Mucosa of gallbladder (tissue), 1 donor: ENCODE measurements around the gene NR1H2. TPM values are rescaled to one million over a fixed set of nuclear protein-coding genes. Genes with fewer than 3 reads are reported as not detected.
"Not testable (repeated sequence)": the region's sequence is repeated elsewhere in the genome, so short reads cannot be mapped to it uniquely, and the experiment has no call there.

Experiments
- DNase-seq: peaks from one replicate; pipeline ENCODE4 v3.0.0-alpha.2; 2020; ENCODE audit warnings: low spot score
- total RNA-seq: library from RNA; stranded (reverse); gene quantifications from one replicate; pipeline ENCODE4 v1.2.1, GENCODE V29; 2021
- donor health status: DM: no; HTN: no; CAD: no.

The NR1H2 gene
- total RNA-seq, 1 donor from 2014 or later: 92.3 TPM

DNA sequence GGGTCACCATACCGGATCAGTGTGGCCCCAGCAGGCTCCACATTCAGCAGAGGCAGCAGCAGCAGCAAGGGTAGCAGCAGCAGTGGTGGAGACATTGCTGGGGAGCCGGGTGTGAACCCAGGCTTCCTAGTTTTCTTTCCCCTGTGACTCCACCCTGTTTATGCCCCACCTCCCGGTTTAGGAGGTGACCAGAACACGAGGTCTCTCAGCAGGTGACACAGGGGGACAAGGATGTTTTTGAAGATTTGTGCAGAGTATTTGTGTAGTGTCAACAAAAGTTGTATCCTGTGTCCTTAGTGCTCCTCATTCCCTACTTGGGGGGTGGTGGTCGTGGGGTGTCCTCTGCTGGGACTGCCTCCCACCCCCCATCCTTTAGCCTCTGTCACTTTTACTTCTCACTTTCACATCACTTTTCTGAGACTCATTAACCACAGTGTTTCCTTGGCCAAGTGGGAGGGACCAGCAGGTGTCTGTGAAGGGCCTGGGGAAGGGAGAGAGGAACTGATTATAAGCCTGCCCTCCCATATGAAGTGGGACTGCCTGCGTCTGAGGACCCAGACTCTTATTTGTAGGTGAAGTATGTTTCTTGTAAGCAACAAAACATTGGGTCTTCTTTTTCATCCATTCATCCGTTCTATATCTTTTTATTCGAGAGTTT is 31.5 kb upstream of the NR1H2 start:
- no peak for DNase-seq

DNA sequence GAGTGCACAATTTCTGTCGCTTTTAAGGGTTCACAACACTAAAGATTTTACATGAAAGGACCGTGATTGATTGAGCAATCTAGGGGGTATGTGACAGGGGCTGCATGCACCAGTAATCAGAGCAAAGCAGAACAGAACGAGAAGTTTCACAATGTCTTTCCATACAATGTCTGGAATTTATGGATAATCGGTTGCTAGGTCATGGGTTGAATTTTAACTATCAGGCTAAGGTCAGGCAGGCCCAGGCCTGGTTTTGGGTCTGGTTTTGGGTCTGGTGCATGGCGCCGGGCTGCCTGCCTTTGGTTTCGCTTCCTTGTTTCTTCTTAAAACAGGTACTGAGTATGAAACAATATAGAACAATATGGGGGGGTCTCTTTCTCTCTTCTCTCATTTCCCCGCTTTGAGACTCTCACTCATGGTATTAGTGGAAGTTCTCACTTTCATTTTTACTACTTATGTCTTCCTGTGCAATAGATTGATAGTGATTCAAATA is 29.1 kb upstream of the NR1H2 start:
- not testable (repeated sequence) for DNase-seq

GRCh38 chr19:50349277-50350057 is 26.8 kb upstream of the NR1H2 start:
- no peak for DNase-seq

DNA sequence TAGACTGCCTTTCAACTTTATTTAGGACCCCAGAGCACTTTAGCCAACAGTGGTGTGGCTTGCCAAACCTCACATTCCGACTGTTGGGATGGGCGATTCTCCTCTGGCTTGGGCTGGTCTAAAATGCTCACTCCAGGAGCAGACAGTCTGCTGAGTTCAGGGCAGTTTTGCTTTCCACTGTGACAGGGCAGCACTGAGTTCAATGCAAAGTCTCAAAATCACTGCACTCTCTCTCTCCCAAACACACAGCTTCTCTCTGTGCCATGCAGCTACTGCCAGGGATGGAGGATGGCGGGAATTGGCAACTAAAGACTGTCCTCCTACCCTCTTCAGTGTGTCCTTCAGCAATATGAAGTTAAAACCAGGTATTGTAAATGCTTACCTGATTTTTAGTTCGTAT is 24.0 kb upstream of the NR1H2 start:
- no peak for DNase-seq

DNA sequence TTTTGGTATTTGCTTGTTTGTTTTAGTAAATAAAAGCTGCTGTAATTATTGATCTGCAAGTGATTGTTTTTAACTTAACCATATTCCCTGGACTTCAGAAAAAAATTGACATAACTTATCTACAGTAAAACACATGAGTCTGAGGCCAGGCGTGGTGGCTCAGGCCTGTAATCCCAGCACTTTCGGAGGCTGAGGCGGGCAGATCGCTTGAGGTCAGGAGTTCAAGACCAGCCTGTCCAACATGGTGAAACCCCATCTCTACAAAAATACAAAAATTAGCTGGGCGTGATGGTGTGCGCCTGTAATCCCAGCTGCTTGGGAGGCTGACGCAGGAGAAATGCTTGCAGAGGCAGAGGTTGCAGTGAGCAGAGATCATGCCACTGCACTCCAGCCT is 22.8 kb upstream of the NR1H2 start:
- not testable (repeated sequence) for DNase-seq

- DNase-seq: no peak
These were observed 19.5 kb upstream of the NR1H2 start for GRCh38 chr19:50356691-50357177.

GRCh38 chr19:50357178-50358100 is 18.8 kb upstream of the NR1H2 start:
- DNase-seq: peak; percentile 85

- peak; percentile 69 for DNase-seq
These were observed 17.6 kb upstream of the NR1H2 start for GRCh38 chr19:50358483-50359327.

DNA sequence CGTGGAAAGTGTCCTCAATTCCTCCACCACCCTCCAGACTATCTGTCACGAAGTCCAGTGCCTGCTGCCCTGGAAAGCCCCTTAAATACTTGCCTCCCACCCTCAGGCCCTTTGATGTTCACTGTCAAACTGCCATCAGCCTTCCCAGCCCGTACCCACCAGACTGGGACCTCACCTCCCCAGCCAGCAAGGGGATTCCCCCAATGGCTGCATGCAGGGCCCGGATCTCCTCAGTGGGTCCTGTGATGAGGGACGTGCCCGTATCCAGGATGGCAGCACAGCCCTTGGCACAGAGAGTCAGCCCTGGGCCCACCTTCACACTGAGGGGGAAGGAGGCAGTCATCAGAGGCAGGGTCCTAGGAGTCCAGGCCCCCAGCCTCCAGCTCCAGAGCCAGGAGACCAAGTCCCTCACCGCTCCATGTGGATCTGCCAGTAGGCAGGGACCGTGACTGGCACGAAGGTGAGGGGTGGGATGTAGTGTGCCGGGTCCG is 16.9 kb upstream of the NR1H2 start:
- no peak for DNase-seq

DNA sequence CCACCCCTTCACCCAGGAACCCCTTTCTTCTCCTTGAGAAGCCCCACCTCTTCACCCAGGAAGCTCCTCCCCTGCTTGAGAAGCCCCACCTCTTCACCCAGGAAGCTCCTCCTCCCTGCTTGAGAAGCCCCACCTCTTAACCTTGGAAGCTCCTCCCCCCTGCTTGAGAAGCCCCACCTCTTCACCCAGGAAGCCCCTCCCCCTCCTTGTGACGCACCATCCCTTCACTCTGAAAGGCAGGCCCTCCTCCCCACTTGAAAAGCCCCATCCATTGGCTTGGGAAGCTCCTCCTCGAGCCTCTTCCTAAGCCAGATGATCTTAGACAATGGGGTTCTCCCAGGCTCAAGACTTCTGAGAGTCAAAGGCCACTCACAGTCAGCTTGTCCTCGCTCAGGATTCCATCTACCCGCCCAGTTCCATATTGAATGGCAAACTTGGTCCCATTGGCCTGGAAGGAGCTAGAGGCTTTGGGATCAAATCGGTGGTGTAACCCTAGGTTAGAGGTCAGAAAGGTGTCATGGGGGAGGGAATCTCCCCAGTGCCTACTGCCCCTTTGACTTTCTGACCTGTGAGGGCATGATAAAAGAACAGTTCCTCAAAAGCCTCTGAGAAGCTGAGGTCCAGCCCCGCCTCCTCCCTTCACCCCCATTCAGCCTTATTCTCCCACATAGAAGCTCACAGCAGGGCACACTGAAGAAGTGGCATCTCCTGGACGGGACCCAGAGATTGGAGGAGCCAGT is 14.8 kb upstream of the NR1H2 start:
- no peak for DNase-seq

- no peak for DNase-seq
These were observed 14.2 kb upstream of the NR1H2 start for GRCh38 chr19:50362030-50362412.

DNA sequence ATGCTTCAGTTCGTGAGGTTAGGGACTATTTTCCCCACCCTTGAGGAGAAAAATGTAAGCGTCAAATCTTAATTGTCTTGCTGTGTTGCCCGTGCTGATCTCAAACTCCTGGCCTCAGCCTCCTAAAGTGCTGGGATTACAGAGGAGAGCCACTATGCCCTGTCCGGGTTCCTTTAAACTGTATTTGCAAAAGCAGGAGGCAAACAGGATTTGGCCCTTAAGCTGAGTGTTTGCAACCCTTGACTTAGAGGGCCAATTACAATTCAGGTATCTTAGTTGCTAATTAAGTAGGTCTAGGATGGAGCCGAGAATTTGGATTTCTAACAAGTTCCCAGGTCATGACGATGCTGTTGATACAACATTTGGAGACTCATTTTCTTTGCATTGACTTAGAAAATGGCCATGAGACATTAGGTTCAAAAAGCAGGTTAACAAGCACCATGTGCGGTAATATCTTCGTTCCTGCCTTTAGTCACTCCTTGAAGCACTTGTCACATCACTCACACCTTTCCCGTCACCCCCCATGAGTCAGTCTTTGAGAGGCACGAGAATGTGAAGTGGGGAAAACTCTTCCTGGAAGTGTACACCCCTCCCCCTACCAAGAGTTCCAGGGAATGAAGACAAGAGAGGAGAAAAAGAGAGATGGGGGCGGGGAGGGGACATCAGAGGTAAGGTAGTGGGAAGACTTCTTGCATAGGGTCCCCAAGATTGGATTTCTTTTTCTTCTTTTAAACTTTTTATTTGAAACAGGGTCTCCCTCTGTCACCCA is 13.4 kb upstream of the NR1H2 start:
- DNase-seq: no peak

DNA sequence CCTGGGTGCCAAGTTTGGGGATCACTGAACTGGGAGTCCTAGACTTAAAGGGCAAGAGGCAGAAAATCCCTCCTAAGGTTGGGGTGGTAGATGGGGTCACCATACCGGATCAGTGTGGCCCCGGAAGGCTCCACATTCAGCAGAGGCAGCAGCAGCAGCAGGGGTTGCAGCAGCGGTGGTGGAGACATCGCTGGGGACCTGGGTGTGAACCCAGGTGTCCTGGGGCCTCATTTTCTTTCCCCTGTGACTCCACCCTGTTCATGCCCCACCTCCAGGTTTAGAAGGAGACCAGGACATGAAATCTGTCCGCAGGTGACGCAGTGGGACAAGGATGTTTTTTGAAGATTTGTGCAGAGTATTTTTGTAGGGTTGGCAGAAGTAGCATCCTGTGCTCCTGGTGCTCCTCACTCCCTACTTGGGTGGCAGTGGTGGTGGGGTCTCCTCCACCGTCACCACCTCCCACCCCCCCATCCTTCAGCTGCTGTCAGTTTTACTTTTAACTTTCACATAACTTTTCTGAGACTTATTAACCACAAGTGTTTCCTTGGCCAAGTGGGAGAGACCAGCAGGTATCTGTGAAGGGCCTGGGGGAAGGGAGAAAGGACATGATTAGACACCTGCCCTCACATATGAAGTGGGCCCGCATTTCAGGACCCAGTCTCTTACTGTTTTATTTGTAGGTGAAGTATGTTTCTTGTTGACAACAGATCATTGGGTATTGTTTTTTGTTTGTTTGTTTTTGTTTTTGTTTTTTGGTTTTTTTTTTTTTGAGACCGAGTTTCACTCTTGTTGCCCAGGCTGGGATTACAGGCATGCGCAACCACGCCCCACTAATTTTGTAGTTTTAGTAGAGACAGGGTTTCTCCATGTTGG is 10.6 kb upstream of the NR1H2 start, which contains the start of gene NAPSA:
Gene NAPSA, minus strand, starts transcription at position 206 of the 873 bp plus-strand sequence. Its CDS starts 18 bp downstream, at position 188.
- no peak for DNase-seq

GRCh38 chr19:50368649-50369570 is 7.3 kb upstream of the NR1H2 start:
- DNase-seq: peak; percentile 93

- no peak for DNase-seq
These were observed 4.3 kb upstream of the NR1H2 start for GRCh38 chr19:50371914-50372475.

- DNase-seq: no peak
These were observed 799 bp downstream of the NR1H2 start for GRCh38 chr19:50377051-50377461.

DNA sequence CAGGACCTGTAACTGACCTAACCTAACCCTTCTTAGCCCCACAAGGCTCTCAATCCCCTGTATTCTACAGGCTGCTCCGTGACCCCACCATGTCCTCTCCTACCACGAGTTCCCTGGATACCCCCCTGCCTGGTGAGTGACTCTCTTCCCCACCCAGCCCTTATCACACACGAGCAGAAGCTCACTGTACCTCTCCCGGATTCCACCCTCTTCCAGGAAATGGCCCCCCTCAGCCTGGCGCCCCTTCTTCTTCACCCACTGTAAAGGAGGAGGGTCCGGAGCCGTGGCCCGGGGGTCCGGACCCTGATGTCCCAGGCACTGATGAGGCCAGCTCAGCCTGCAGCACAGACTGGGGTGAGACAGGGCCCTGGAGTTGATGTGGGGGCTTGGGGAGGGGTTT is 1.3 kb downstream of the NR1H2 start:
- DNase-seq: no peak
